Activated T-helper 1 cell treated with Interleukin-2 at 50 U/mL for 16 hours (primary cell): Measurements from ENCODE around the gene CDH2.
"Not testable (repeated sequence)": the region's sequence is repeated elsewhere in the genome, so short reads cannot be mapped to it uniquely, and the experiment has no call there.

ENCODE experiments used
- DNase-seq: peaks from one replicate; pipeline ENCODE4 v3.0.0-alpha.2; 2020; ENCODE audit warnings: low read depth

Gene CDH2

DNA sequence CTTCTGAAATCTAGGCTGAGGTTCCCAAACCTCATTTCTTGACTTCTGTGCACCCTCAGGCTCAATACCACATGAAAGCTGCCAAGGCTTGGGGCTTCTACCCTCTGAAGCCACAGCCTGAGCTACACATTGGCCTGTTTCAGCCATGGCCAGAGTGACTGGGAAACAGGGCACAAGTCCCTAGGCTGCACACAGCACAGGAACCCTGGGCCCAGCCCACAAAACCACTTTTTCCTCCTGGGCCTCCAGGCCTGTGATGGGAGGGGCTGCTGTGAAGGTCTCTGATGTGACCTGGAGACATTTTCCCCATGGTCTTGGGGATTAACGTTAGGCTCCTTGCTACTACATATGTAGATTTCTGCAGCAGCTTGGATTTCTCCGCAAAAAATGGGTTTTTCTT is 270.7 kb downstream of the CDH2 start:
- DNase-seq, result not testable (repeated sequence)

DNA sequence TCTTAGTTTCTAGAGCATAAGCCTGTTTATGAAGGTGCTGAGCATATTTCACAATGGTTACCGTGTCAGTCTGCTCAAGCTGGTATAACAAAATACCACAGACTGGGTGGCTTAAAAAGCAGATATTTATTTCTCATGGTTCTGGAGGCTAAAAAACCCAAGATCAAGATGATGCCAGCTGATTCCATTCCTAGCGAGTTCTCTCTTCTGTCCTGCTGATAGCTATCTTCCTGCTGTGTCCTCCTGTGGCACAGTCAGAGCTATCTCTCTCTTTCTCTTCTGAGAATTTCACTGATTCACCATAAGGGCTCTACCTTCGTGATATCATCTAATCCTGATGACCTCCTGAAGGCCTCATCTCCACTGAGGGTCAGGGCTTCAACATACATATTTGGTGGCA is 273.0 kb downstream of the CDH2 start:
- no peak for DNase-seq

DNA sequence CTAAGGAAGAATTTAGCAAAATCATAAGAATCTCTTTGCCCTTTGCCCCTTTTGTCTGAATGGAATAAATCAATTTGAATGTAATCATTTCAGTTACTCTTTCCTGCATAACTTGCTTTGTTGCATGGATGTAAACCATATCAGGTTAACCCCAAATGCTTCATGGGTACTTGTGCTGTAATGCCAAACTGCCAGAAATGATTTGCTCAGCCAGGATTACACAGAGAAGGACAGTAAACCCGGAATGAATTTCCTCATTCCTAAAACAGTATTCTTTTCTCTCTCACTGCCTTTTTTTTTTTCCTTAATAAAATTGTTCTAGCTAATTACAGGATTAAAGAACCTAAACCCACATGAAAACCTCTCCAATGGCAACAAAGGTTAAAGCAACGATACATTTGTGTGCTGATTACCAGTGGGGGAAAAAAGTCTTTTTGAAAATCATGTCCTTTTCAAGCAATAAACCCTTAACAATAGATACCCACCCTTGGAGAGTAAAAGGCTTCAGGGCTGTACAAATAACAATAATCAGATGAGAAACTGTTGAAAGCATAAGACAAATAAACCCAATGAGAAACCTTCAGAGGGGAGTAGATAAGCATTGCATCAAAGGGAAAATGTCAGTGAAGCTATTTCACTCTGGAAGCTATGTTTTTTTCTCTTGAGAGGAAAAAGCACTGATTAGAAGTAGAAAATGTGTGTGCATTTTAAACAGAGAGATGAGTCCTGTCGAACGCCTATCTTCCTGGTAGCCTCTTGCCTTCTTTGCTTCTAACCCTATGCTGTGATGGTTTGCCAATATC is 275.3 kb downstream of the CDH2 start:
- DNase-seq, result no peak
